Body of pancreas (tissue), 4 donors: ENCODE measurements around the gene CEP68. TPM values are rescaled to one million over a fixed set of nuclear protein-coding genes. Genes with fewer than 3 reads are reported as not detected.

ENCODE experiments used
- ATAC-seq: fragments of 150-250 bp; one replicate; pipeline ENCODE4 v1.9.1; 2016
- DNase-seq, 4 donors: peaks; one replicate each; pipeline ENCODE4 v3.0.0-alpha.2; 2019
- H3K27ac ChIP-seq, 4 donors: fragments of 200-600 bp; sonication (generic); 1 replicate in 3 of 4; 2 replicates in 1 of 4; pipeline versions ENCODE4 v1.5.1 to v1.6.1; 2016 to 2019; ENCODE audit warnings: mild to moderate bottlenecking in 1 of 4, mixed read lengths in 1 of 4, moderate library complexity in 1 of 4
- H3K27me3 ChIP-seq, 2 donors: fragments of 200-600 bp; sonication (generic); one replicate each; pipeline ENCODE4 v1.6.0; 2016; ENCODE audit warnings: mild to moderate bottlenecking in 1 of 2
- H3K36me3 ChIP-seq, 2 donors: fragments of 200-600 bp; sonication (generic); replicated peaks in 1 of 2; 2 replicates each; pipeline ENCODE4 v1.5.1; 2016; ENCODE audit warnings: low read depth in 2 of 2; ENCODE audit not compliant: insufficient read depth in 1 of 2
- H3K4me1 ChIP-seq: fragments of 200-600 bp; sonication (generic); one replicate; pipeline ENCODE4 v1.6.0; 2016
- H3K4me3 ChIP-seq, 2 donors: fragments of 200-600 bp; sonication (generic); 1 replicate in 1 of 2; 2 replicates in 1 of 2; pipeline ENCODE4 v1.5.1; 2016 to 2019
- H3K9me3 ChIP-seq, 3 donors: fragments of 200-600 bp; sonication (generic); 1 replicate in 2 of 3; 2 replicates in 1 of 3; pipeline ENCODE4 v1.5.1; 2016
- POLR2A ChIP-seq, 3 donors: fragments of 450-650 bp; IDR thresholded peaks; one replicate each; pipeline ENCODE4 v1.6.1; 2016; ENCODE audit warnings: antibody characterized with exemption in 3 of 3, mild to moderate bottlenecking in 2 of 3
- WGBS, 2 donors: methylation state at CpG; one replicate each; pipeline ENCODE4 v1.1.5; 2017; 5-methylcytosine and 5-hydroxymethylcytosine counted together
- intact Hi-C: fragments of 100-400 bp; cut with DNase I; formaldehyde crosslinking; loops from one replicate; pipeline ENCODE4 v1.15.1; 2023
- total RNA-seq, 2 donors: library from RNA; depleted of rRNA; stranded (reverse); fragments of >200 nt; gene quantifications; one replicate each; pipeline ENCODE4 v1.1.0, GENCODE V29; 2016
- TF ChIP-seq, protein P1 (sequence below), 7 experiments: fragments of 450-650 bp in 4 of 7; fragments of 200-600 bp in 3 of 7; sonication (generic) in 3 of 7; IDR thresholded peaks; one replicate each; pipeline ENCODE4 v1.5.1; 2016 to 2019; ENCODE audit warnings: antibody characterized with exemption in 7 of 7

Gene CEP68
- total RNA-seq, 2 donors from 2014 or later: 6.9 to 20.0 TPM

DNA sequence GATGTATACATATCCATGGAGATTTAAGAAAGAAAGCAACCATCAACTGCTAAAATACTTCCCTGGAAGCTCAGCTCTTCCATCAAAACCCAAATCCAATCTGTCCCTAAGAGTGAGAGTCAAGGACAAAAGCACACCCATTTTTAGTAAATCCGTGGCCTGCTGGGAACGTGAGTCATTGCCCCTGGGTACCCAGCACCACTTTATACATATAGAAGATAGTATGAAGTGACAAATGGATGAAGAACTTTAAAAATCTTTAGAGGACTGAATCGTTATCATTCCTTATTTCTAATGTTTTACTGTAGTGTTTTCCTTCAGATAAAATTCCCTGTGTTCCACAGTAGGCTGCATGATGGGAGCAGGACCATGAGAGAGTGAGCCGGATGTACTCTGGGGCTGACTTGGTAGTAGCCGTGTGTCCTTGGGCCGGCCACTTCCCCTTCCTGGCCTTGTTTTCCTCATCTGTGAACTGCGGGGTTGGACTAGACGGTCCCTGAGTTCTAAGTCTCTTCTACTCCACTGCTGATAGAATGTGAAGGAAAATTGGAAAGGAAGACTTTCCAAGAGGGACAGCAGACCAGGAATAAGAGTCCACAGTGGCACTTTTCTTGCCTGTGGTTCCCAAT lies 28.5 kb upstream of the CEP68 start:
- intact Hi-C loops: no loop called here
- DNase-seq (peak in 2 of 4 donors; percentile 16 to 28), ATAC-seq (no peak)
- H3K4me1 ChIP-seq: peaks cover 32% of the 10 kb centered on the region
- no peaks in the 10 kb centered on the region for H3K27me3 ChIP-seq
- 51 to 62% methylated on average over 8 of the region's 8 CpGs for WGBS, 2 donors
- no peaks in the 10 kb centered on the region for H3K36me3 ChIP-seq
- H3K4me3 ChIP-seq: no peak overlapping the region
- no peaks in the 10 kb centered on the region for H3K9me3 ChIP-seq
- H3K27ac ChIP-seq: no peak overlapping the region
- TF ChIP-seq POLR2A (IDR thresholded peaks at IDR 0.05): no peak
- TF ChIP-seq, protein P1, sequence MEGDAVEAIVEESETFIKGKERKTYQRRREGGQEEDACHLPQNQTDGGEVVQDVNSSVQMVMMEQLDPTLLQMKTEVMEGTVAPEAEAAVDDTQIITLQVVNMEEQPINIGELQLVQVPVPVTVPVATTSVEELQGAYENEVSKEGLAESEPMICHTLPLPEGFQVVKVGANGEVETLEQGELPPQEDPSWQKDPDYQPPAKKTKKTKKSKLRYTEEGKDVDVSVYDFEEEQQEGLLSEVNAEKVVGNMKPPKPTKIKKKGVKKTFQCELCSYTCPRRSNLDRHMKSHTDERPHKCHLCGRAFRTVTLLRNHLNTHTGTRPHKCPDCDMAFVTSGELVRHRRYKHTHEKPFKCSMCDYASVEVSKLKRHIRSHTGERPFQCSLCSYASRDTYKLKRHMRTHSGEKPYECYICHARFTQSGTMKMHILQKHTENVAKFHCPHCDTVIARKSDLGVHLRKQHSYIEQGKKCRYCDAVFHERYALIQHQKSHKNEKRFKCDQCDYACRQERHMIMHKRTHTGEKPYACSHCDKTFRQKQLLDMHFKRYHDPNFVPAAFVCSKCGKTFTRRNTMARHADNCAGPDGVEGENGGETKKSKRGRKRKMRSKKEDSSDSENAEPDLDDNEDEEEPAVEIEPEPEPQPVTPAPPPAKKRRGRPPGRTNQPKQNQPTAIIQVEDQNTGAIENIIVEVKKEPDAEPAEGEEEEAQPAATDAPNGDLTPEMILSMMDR (IDR thresholded peaks at IDR 0.05): no peak

DNA sequence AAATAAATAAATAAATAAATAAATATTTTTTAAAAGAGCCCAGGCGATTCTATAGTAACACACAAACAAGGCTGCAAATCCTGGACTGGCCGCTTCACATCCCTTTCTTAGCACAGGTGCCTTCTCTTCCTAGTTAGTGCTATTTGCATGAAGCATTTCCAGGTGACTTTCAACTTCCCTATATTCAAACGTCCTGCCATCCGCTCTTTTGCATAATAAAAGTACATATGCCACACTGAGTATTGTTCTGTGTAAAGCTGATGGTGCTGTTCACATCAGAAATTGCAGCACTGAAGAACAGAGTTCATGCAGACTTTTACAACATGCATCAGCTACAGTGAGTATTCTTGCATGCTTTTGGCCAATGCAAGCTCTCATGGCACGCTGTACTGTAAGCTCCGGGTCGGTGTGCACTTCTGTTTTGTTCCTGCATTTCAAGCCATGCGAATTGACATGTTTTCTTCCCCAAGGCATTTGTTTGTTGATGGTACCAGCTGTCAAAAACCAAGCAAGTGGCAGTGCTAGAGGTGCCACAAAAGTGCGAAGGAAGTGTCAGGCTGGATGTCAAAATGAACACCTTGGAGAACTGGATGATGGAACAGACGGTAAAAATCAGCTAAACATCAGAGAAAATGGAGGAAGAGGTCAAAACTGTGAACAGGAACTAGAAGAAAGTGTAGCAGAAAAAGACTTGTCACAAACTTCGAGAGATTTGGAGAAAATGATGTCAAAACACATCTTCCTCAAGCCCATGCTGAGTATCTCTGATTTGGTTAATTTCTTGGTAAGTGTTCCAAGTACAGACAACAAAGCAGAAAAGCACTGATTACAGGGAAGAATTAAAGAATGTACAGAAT lies 25.5 kb upstream of the CEP68 start:
- intact Hi-C loops: no loop called here
- ATAC-seq: no peak
- peaks cover 36% of the 10 kb centered on the region for H3K4me1 ChIP-seq
- H3K36me3 ChIP-seq: no peaks in the 10 kb centered on the region
- H3K9me3 ChIP-seq: no peaks in the 10 kb centered on the region
- H3K27me3 ChIP-seq: no peaks in the 10 kb centered on the region
- H3K4me3 ChIP-seq: no peak overlapping the region
- 65 to 70% methylated on average over 11 of the region's 11 CpGs for WGBS, 2 donors
- H3K27ac ChIP-seq: peak overlapping the region; percentile 61 to 75 (median 70)
- no peak for DNase-seq
- no peak for TF ChIP-seq POLR2A (IDR thresholded peaks at IDR 0.05)
- TF ChIP-seq, protein P1 (IDR thresholded peaks at IDR 0.05): no peak

DNA sequence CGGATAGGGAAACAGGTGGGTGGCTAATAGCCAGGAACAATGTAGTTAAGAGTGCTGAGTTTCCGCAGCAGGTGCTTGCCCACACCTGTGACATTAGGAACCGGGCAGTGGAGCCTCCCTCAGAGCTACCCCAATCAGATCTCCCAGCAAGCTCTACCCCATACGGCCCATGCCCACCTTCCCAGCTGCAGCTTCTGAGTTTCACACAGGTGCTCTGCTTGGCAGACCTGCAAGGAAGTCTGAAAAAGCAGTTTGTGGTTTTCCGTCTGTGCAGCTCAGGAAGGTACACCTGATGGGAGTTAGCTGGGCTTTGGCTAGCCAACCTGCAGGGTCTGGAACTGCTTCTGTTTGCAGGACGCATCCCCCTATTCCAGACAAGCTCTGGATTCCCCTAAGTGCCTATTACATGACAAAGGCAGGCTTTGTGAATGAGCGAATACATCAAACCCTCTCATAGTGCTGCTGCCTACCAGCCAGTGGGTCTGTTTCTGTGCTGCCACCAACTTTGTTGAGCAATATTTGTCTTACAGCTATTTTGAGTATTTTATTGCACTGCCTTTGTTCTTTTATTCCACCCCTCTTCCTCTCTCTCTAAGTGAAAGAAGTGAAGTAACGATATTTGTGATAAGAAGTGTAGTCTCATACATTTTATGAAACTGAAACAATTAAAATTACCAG lies 24.7 kb upstream of the CEP68 start:
- intact Hi-C loops: no loop called here
- Histone ChIP-seq H3K36me3 (no peaks in the 10 kb centered on the region), H3K27ac (peak overlapping the region; percentile 61 to 75 (median 70)), H3K4me1 (peaks cover 36% of the 10 kb centered on the region), H3K4me3 (no peak overlapping the region), H3K9me3 (no peaks in the 10 kb centered on the region), H3K27me3 (no peaks in the 10 kb centered on the region)
- ATAC-seq: peak; percentile 84
- 14 to 15% methylated on average over 5 to 8 of the region's 8 CpGs for WGBS, 2 donors
- TF ChIP-seq, protein P1 (IDR thresholded peaks at IDR 0.05): no peak
- TF ChIP-seq POLR2A (IDR thresholded peaks at IDR 0.05): peak in 1 of 3 donors; percentile 8
- DNase-seq: peak; percentile 17 to 59 (median 47)

DNA sequence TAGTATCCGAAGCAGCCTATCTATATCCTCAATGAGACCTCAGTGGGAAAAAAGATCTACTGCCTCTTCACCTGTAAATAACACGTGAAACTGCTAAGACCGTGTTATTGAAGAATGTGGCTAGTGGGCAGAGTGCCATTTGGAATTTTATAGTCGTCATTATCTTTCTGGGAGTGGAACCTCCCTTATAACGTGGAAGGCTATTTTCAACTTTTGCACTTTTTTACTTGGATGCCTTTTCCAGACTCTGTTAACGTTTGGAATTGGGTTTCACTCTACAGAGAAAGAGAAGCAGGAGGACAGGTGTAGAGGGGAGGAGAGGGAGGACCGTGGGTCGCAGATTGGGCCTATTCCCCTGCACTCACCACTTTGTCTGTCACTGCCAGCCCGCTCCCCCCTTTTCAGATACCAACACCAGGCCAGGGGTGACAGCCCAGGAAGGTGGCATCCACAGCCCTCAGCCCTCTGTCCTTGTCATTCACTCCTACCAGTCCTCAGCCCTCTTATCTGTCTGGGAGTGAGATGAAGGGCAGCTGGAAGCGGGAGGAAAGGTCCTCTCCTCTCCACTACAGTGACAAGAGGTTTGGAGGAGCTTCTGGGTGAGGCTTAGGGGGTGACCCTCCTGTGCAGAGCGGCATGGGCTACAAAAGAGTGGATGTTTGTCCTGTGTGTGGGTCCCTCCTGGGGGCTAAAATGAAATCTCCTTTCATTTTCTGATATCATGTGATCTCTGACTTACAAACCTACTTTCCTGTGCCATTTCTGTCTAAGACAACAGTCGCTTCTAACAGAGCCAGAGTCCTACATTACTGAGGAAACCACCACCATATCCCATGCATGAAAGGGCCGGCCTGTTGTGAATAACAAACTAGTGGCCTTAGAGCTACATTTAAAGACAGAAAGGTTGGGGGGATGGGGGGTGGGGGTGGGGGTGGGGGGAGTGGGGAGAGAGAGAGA lies 23.9 kb upstream of the CEP68 start:
- intact Hi-C loops: no loop called here
- TF ChIP-seq, protein P1 (IDR thresholded peaks at IDR 0.05): no peak
- TF ChIP-seq POLR2A (IDR thresholded peaks at IDR 0.05): no peak
- 41 to 44% methylated on average over 12 to 13 of the region's 13 CpGs for WGBS, 2 donors
- peak; percentile 50 for ATAC-seq
- DNase-seq: no peak
- H3K36me3 ChIP-seq: no peaks in the 10 kb centered on the region
- peaks cover 36% of the 10 kb centered on the region for H3K4me1 ChIP-seq
- no peaks in the 10 kb centered on the region for H3K9me3 ChIP-seq
- no peak overlapping the region for H3K4me3 ChIP-seq
- H3K27ac ChIP-seq: peak overlapping the region; percentile 61 to 75 (median 70)
- H3K27me3 ChIP-seq: no peaks in the 10 kb centered on the region
